Neuronal stem cell (in vitro differentiated cells): ENCODE measurements around the gene DEAF1.
A peak's percentile ranks its signal among the peaks of the same experiment; 100 is the strongest.

ENCODE experiments used
- DNase-seq: peaks from one replicate; pipeline ENCODE4 v3.0.0-alpha.2; 2013; ENCODE audit warnings: low spot score
- H2AFZ ChIP-seq: one replicate; pipeline ENCODE4 v1.6.1; 2013; ENCODE audit warnings: mild to moderate bottlenecking, low read length, inconsistent platforms
- H2AK5ac ChIP-seq: 2 replicates; pipeline ENCODE4 v1.6.1; 2013; ENCODE audit warnings: low read depth, mild to moderate bottlenecking, inconsistent platforms, low read length, moderate library complexity, mixed read lengths
- H2BK120ac ChIP-seq: 2 replicates; pipeline ENCODE4 v1.6.1; 2013; ENCODE audit warnings: low read depth, mild to moderate bottlenecking, inconsistent platforms, low read length, moderate library complexity, mixed read lengths
- H2BK12ac ChIP-seq: one replicate; pipeline ENCODE4 v1.6.1; 2013; ENCODE audit warnings: low read length, inconsistent platforms
- H2BK15ac ChIP-seq: 2 replicates; pipeline ENCODE4 v1.6.1; 2013; ENCODE audit warnings: mild to moderate bottlenecking, low read length, inconsistent platforms, mixed read lengths
- H2BK5ac ChIP-seq: one replicate; pipeline ENCODE4 v1.6.1; 2013; ENCODE audit warnings: inconsistent platforms, mild to moderate bottlenecking, low read length, moderate library complexity
- H3K14ac ChIP-seq: one replicate; pipeline ENCODE4 v1.6.1; 2013; ENCODE audit warnings: low read length, inconsistent platforms
- H3K18ac ChIP-seq: 2 replicates; pipeline ENCODE4 v1.6.1; 2013; ENCODE audit warnings: low read length, inconsistent platforms
- H3K23ac ChIP-seq: 2 replicates; pipeline ENCODE4 v1.6.1; 2013; ENCODE audit warnings: low read depth, mild to moderate bottlenecking, mixed read lengths, low read length, inconsistent platforms; ENCODE audit not compliant: poor library complexity
- H3K27ac ChIP-seq: replicated peaks from 3 replicates; pipeline ENCODE4 v1.5.1; 2013; ENCODE audit warnings: low read length, inconsistent platforms
- H3K27me3 ChIP-seq, 3 experiments: 2 replicates each; pipeline ENCODE4 v1.6.1; 2013; ENCODE audit warnings: low read length in 3 of 3, mild to moderate bottlenecking in 2 of 3, inconsistent platforms in 1 of 3, low read depth in 1 of 3, mixed read lengths in 1 of 3, moderate library complexity in 1 of 3; ENCODE audit not compliant: control insufficient read depth in 3 of 3, insufficient read depth in 3 of 3
- H3K36me3 ChIP-seq, 2 donors: replicated peaks in 1 of 2; 2 replicates each; pipeline ENCODE4 v1.6.1; 2013; ENCODE audit warnings: low read length in 2 of 2; ENCODE audit not compliant: control insufficient read depth in 2 of 2, insufficient read depth in 2 of 2
- H3K4ac ChIP-seq: 2 replicates; pipeline ENCODE4 v1.6.1; 2013; ENCODE audit warnings: inconsistent platforms, mild to moderate bottlenecking, low read length, moderate library complexity
- H3K4me1 ChIP-seq, 2 donors: 1 replicate in 1 of 2; 2 replicates in 1 of 2; pipeline ENCODE4 v1.6.1; 2013; ENCODE audit warnings: low read length in 2 of 2, low read depth in 1 of 2; ENCODE audit not compliant: control insufficient read depth in 2 of 2, insufficient read depth in 1 of 2
- H3K4me2 ChIP-seq: one replicate; pipeline ENCODE4 v1.6.1; 2013; ENCODE audit warnings: mild to moderate bottlenecking, low read length, inconsistent platforms; ENCODE audit not compliant: insufficient read depth, poor library complexity, severe bottlenecking
- H3K4me3 ChIP-seq, 2 donors: 2 replicates each; pipeline ENCODE4 v1.5.1; 2013; ENCODE audit warnings: low read length in 2 of 2, mild to moderate bottlenecking in 2 of 2, inconsistent platforms in 1 of 2, moderate library complexity in 1 of 2
- H3K79me1 ChIP-seq: one replicate; pipeline ENCODE4 v1.6.1; 2013; ENCODE audit warnings: low read depth, mild to moderate bottlenecking, inconsistent platforms, low read length, moderate library complexity
- H3K9ac ChIP-seq: one replicate; pipeline ENCODE4 v1.6.1; 2013; ENCODE audit warnings: mild to moderate bottlenecking, low read depth, low read length, inconsistent platforms; ENCODE audit not compliant: poor library complexity
- H3K9me3 ChIP-seq, 2 donors: replicated peaks in 1 of 2; 2 replicates each; pipeline versions ENCODE3 to v1.6.1; 2013; ENCODE audit warnings: low read length in 2 of 2, mild to moderate bottlenecking in 2 of 2, inconsistent platforms in 1 of 2, low read depth in 1 of 2, mixed read lengths in 1 of 2, moderate library complexity in 1 of 2; ENCODE audit not compliant: control insufficient read depth in 2 of 2, insufficient read depth in 1 of 2
- H4K8ac ChIP-seq: one replicate; pipeline ENCODE4 v1.6.1; 2013; ENCODE audit warnings: low read depth, mild to moderate bottlenecking, inconsistent platforms, low read length, moderate library complexity
- H4K91ac ChIP-seq: one replicate; pipeline ENCODE4 v1.6.1; 2013; ENCODE audit warnings: low read length, low read depth, mild to moderate bottlenecking, inconsistent platforms; ENCODE audit not compliant: poor library complexity
- WGBS, 2 donors: extraction: QIAGEN DNeasy Blood & Tissue Kit; methylation state at CpG; one replicate each; pipeline ENCODE4 v1.1.7; 2013; ENCODE audit warnings: missing lambda C conversion rate in 2 of 2, mixed read lengths in 1 of 2; ENCODE audit not compliant: insufficient read length in 2 of 2, insufficient replicate concordance in 1 of 2; ENCODE audit errors: extremely low coverage in 2 of 2; 5-methylcytosine and 5-hydroxymethylcytosine counted together

Gene DEAF1

DNA sequence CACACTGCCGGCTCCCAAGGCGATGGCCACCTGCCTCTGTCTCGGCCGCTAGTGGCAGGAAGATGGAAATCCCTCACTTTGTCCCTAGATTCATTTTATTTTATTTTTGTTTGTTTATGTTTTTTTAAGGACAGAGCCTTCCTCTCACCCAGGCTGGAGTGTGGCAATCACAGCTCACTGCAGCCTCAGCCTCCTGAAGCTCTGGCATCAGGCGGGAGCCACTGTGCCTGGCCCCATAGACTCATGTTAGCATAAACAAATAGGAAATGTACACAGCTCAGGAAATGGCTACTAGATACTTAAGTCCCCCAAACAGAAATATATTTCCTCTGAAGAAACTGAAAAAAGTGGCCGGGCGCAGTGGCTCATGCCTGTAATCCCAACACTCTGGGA, 4.1 kb upstream of the DEAF1 start:
- peaks cover 2 to 16% of the 10 kb centered on the region in 2 donors for H3K4me1 ChIP-seq
- no peak overlapping the region for H2AK5ac ChIP-seq
- no peak overlapping the region for H2BK15ac ChIP-seq
- no peak overlapping the region for H3K23ac ChIP-seq
- no peaks in the 10 kb centered on the region for H3K27me3 ChIP-seq
- WGBS, 2 donors, result no CpG with 5 or more reads among the region's 7 CpGs
- H3K18ac ChIP-seq, result no peak overlapping the region
- H2AFZ ChIP-seq, result no peak overlapping the region
- no peak overlapping the region for H4K8ac ChIP-seq
- no peak overlapping the region for H4K91ac ChIP-seq
- DNase-seq, result no peak
- no peak overlapping the region for H3K4me3 ChIP-seq
- no peak overlapping the region for H2BK5ac ChIP-seq
- H3K9me3 ChIP-seq, result no peaks in the 10 kb centered on the region
- no peak overlapping the region for H3K4ac ChIP-seq
- H3K14ac ChIP-seq, result no peak overlapping the region
- H3K36me3 ChIP-seq, result peaks cover 0 to 22% of the 10 kb centered on the region in 2 donors
- no peak overlapping the region for H2BK120ac ChIP-seq
- no peak overlapping the region for H3K9ac ChIP-seq
- H2BK12ac ChIP-seq, result no peak overlapping the region
- no peak overlapping the region for H3K27ac ChIP-seq
- H3K79me1 ChIP-seq, result peaks cover 6% of the 10 kb centered on the region
- H3K4me2 ChIP-seq, result no peak overlapping the region

- H3K9ac ChIP-seq, result no peak overlapping the region
- H3K27ac ChIP-seq, result no peak overlapping the region
- H2AFZ ChIP-seq, result no peak overlapping the region
- H3K4me3 ChIP-seq, result no peak overlapping the region
- no peak overlapping the region for H3K18ac ChIP-seq
- H4K8ac ChIP-seq, result no peak overlapping the region
- H2BK120ac ChIP-seq, result no peak overlapping the region
- peaks cover 0 to 21% of the 10 kb centered on the region in 2 donors for H3K36me3 ChIP-seq
- H3K4me1 ChIP-seq, result peaks cover 7 to 21% of the 10 kb centered on the region in 2 donors
- H2BK12ac ChIP-seq, result no peak overlapping the region
- H3K79me1 ChIP-seq, result peaks cover 10% of the 10 kb centered on the region
- no peak overlapping the region for H3K4me2 ChIP-seq
- no peak overlapping the region for H2BK15ac ChIP-seq
- no peaks in the 10 kb centered on the region for H3K9me3 ChIP-seq
- H2AK5ac ChIP-seq, result no peak overlapping the region
- no peak overlapping the region for H3K23ac ChIP-seq
- no CpG with 5 or more reads among the region's 17 CpGs for whole genome bisulfite sequencing, 2 donors
- H2BK5ac ChIP-seq, result no peak overlapping the region
- H3K4ac ChIP-seq, result no peak overlapping the region
- no peaks in the 10 kb centered on the region for H3K27me3 ChIP-seq
- H3K14ac ChIP-seq, result no peak overlapping the region
- no peak for DNase-seq
- H4K91ac ChIP-seq, result no peak overlapping the region
Observed at GRCh38 chr11:698493-699115, 3.6 kb upstream of the DEAF1 start.

DNA sequence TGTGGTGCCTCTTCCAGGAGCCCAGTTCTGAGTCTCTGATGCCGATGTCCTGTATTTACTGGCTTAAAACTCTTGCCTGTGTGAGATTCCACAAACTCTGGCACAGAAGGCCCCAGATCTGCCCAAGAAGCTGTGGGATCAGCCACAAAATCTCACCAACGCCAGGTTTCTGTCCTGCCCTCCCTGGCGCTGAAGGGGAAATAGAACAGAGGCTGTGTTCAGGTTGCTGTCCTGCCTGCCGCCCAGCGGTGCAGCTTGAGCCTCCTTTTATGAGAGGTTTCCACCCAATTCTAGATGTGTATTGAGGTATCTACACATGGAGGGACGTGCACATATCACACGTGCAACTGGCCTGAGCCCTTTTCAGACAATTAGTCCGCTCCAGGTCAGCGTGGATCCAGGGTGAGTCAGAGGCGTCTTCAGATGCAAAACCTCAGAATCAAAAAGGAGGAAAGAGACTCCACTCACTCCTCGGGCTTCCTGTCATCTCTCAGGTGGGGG, 2.8 kb upstream of the DEAF1 start:
- Histone ChIP-seq H2BK15ac (no peak overlapping the region), H3K14ac (no peak overlapping the region), H2AK5ac (no peak overlapping the region), H3K4me3 (no peak overlapping the region), H3K4ac (no peak overlapping the region), H3K4me2 (no peak overlapping the region), H3K27ac (peak overlapping the region; percentile 35), H3K23ac (peak overlapping the region; percentile 92), H4K8ac (no peak overlapping the region), H3K9me3 (no peaks in the 10 kb centered on the region), H3K36me3 (peaks cover 0 to 19% of the 10 kb centered on the region in 2 donors), H2BK12ac (no peak overlapping the region), H3K79me1 (peaks cover 12% of the 10 kb centered on the region), H2BK5ac (no peak overlapping the region), H2BK120ac (no peak overlapping the region), H3K4me1 (peaks cover 11 to 25% of the 10 kb centered on the region in 2 donors), H3K9ac (no peak overlapping the region), H4K91ac (no peak overlapping the region), H2AFZ (no peak overlapping the region), H3K18ac (no peak overlapping the region), H3K27me3 (no peaks in the 10 kb centered on the region)
- DNase-seq, result no peak
- WGBS, 2 donors, result no CpG with 5 or more reads among the region's 11 CpGs

DNA sequence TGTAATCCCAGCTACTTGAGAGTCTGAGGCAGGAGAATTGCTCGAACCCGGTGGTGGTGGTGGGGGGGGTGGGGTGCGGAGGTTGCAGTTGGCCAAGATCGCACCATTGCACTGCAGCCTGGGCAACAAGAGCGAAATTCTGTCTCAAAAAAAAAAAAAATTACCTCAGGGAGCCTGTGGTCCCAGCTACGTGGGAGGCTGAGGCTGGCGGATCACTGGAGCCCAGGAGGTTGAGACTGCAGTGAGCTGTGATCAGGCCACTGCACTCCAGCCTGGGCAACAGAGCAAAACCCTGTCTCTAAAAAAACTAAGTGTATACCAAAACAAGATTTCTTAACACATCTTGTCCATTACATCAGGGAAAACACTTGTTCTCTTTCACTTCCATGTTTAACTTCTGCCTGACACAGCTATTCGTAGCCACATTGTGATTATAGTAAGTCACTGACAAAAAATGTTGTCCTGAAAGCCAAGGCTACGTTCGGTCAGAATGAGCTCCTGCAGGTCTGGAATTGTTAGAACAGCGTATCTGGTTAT, 2.0 kb upstream of the DEAF1 start:
- Histone ChIP-seq H3K14ac (no peak overlapping the region), H4K8ac (no peak overlapping the region), H3K27me3 (no peaks in the 10 kb centered on the region), H3K4me3 (peak overlapping the region in 1 of 2 donors; percentile 81), H2BK15ac (no peak overlapping the region), H3K23ac (no peak overlapping the region), H2BK120ac (no peak overlapping the region), H3K4ac (no peak overlapping the region), H3K4me1 (peaks cover 11 to 27% of the 10 kb centered on the region in 2 donors), H3K9ac (no peak overlapping the region), H3K27ac (no peak overlapping the region), H2AFZ (no peak overlapping the region), H3K9me3 (no peaks in the 10 kb centered on the region), H2AK5ac (no peak overlapping the region), H3K18ac (no peak overlapping the region), H3K79me1 (peaks cover 15% of the 10 kb centered on the region), H4K91ac (no peak overlapping the region), H3K36me3 (peaks cover 0 to 19% of the 10 kb centered on the region in 2 donors), H2BK5ac (no peak overlapping the region), H2BK12ac (no peak overlapping the region), H3K4me2 (no peak overlapping the region)
- no peak for DNase-seq
- no CpG with 5 or more reads among the region's 11 CpGs for WGBS, 2 donors
